Measurements from ENCODE around the gene FAN1. TPM values are rescaled to one million over a fixed set of nuclear protein-coding genes. Genes with fewer than 3 reads are reported as not detected.

The FAN1 gene
- total and polyA plus RNA-seq, 2 of the 4 experiments (the other 2 are of a cell fraction): 7.6 to 12.4 TPM

- in situ Hi-C loops (cut with MboI; ENCODE audit: low sequenced_read_pairs): no loop called here
These were observed 80.4 kb downstream of the FAN1 start for GRCh38 chr15:30984118-30984517.

More at GRCh38 chr15:30984118-30984517, 80.4 kb downstream of the FAN1 start:
- Histone ChIP-seq H3K27ac (ENCODE audit: insufficient read depth, low read length) (no peak overlapping the region), H3K56ac (ENCODE audit: extremely low read depth, insufficient read depth, low read length) (no peak overlapping the region), H3K18ac (ENCODE audit: low read depth, low read length) (no peak overlapping the region), H3K4me1 (ENCODE audit: control insufficient read depth, insufficient read depth, low read length) (peaks cover 5% of the 10 kb centered on the region), H4K20me1 (ENCODE audit: insufficient read depth, low read length) (peaks cover 19% of the 10 kb centered on the region; the same call in 1 of the 2 replicates), H2BK120ac (ENCODE audit: low read depth, low read length) (no peak overlapping the region), H3K27me3 (ENCODE audit: control insufficient read depth, insufficient read depth, low read length) (no peaks in the 10 kb centered on the region), H3K14ac (replicated peaks; ENCODE audit: low read depth, low read length) (no peak overlapping the region), H3K4me3 (ENCODE audit: insufficient read depth, low read depth, low read length) (no peak overlapping the region), H3K79me1 (ENCODE audit: low read depth in 1 of 2, low read length in 2 of 2) (peaks cover 34 to 75% of the 10 kb centered on the region in 2 experiments), H4K5ac (ENCODE audit: low read depth, low read length) (no peak overlapping the region), H3K4ac (ENCODE audit: low read depth, low read length) (no peak overlapping the region), H3K9me1 (ENCODE audit: insufficient read depth, low read length) (peaks cover 6% of the 10 kb centered on the region; the same call in 1 of the 2 replicates), H2AK5ac (ENCODE audit: low read depth, low read length) (no peak overlapping the region), H3K4me2 (ENCODE audit: low read depth, low read length) (no peak overlapping the region), H3K36me3 (ENCODE audit: control insufficient read depth, insufficient read depth, low read length) (peaks cover 12% of the 10 kb centered on the region), H2AK9ac (replicated peaks; ENCODE audit: low read depth, low read length, poor library complexity) (no peak overlapping the region), H3K23ac (ENCODE audit: low read depth, low read length) (no peak overlapping the region), H2BK20ac (ENCODE audit: low read depth, low read length) (no peak overlapping the region), H4K8ac (ENCODE audit: low read depth in 2 of 2, low read length in 2 of 2) (no peak overlapping the region), H2AFZ (replicated peaks; ENCODE audit: low read length, poor library complexity) (no peak overlapping the region), H2BK5ac (ENCODE audit: low read depth, low read length, poor library complexity, severe bottlenecking) (no peak overlapping the region), H3K9me3 (ENCODE audit: control insufficient read depth, insufficient read depth, low read length) (no peaks in the 10 kb centered on the region), H2BK15ac (ENCODE audit: low read depth, low read length) (no peak overlapping the region), H3K9ac (ENCODE audit: low read depth, low read length) (no peak overlapping the region), H4K91ac (ENCODE audit: insufficient read depth, low read depth, low read length) (no peak overlapping the region)
- DNase-seq (no peak), ATAC-seq (ENCODE audit: low read depth) (no peak)
- no TSS peak for BruUV-seq (replicated peaks)
- no CpG with 5 or more reads among the region's 3 CpGs for WGBS, 2 experiments (ENCODE audit: extremely low coverage in 2 of 2, insufficient read length in 1 of 2)
- CTCF ChIA-PET: interaction anchor here (1.1 kb wide), 1 partner anchor 145 kb away, joined by 4 read pairs; no protein-coding TSS in a partner anchor
- TF ChIP-seq USF2 (IDR thresholded peaks at IDR 0.05; ENCODE audit: low read depth, low read length) (no peak), CEBPB (IDR thresholded peaks at IDR 0.05; ENCODE audit: low read depth, low read length) (no peak), FOS (IDR thresholded peaks at IDR 0.05; ENCODE audit: low read depth, low read length) (no peak), CHD1 (IDR thresholded peaks at IDR 0.05; ENCODE audit: low read depth, low read length) (no peak), BHLHE40 (IDR thresholded peaks at IDR 0.05; ENCODE audit: low read depth, low read length) (no peak)
- POLR2A ChIA-PET (ENCODE audit: unreplicated experiment): no interaction called here
- intact Hi-C loops (cut with micrococcal nuclease): no loop called here
- dilution Hi-C loops (cut with HindIII; ENCODE audit: low sequenced_read_pairs, unreplicated experiment): no loop called here
